ENCODE results near the gene TMBIM1.

TMBIM1 gene

GRCh38 chr2:218253232-218253625 is 39.1 kb downstream of the TMBIM1 start:
- no peak for DNase-seq

DNA sequence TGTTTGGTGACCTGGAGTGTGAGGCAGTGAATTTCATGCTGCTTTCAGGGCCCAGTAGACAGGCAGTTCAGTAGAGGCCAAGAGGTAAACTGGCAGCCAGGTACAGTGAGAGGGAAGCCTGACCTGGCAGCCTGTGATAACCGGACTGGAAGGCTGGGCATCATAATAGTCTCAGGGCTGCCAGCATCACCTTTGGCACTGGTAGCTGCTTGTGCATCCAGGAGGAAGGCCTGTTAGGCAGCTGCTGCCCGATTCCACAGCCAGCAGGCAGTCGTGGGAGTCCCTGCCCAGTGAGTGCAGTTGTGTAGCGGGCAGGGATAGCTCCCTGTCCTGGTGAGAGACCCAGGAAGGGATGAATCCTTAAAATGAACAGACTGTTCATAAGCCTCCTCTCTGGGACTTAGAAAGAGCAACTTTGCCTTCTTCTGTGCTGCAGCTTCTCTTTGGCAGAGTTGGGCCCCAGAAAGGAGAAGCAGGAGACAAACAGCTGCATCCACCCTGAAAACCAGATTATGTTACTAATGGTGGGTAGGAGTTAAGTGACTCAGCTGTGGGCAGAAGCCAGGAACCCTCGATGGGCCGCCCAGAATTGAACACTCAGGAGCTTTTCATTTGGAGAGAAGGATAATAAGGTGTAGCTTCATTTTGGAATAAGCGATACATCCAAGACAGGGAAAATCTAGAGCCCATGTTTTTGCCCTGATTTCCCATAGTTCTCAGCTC is 39.6 kb downstream of the TMBIM1 start:
- no peak for DNase-seq

GRCh38 chr2:218249691-218250090 is 42.6 kb downstream of the TMBIM1 start:
- DNase-seq, result no peak

- no peak for DNase-seq
These were observed 47.1 kb downstream of the TMBIM1 start for GRCh38 chr2:218245214-218245613.

GRCh38 chr2:218244665-218245064 is 47.6 kb downstream of the TMBIM1 start:
- DNase-seq, result no peak

GRCh38 chr2:218244204-218244603 is 48.1 kb downstream of the TMBIM1 start:
- no peak for DNase-seq

DNA sequence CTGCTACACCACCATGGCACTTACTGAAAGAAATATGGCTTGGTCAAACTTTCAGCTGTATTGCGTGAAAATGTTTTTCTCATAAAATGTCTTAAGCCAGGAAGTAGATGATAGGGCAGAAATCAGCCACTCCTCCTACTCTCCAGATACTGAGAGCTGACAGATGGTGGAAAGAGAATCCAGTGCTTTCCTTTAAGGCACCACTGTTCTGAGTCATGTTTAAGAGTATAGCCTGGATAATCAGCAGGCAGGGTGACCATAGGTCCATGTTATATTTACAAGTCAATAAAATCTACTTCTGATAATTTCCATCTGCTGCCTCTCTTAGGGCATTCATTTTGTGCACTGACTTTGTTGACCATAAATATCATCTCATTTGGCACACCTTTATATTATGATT is 53.4 kb downstream of the TMBIM1 start:
- DNase-seq, result no peak

DNA sequence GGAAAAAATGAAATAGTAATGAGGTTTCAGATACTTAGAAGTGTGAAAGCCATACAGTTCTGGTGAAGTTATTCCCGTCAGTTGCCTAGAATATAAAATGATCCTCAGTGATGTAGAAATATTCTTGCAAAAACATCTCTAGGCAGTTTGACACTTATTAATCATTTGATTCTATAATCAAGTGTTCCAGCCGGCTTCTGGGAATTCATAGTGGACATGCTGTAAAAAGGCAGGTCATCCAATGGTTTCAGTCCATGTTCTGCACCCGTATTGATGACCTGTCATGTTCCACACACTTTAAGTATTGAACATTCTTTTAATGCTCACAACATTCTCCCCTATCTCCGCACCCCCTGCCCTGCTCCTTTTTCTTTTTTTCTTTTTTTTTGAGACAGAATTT is 55.5 kb downstream of the TMBIM1 start:
- DNase-seq, result no peak

GRCh38 chr2:218235017-218235416 is 57.3 kb downstream of the TMBIM1 start:
- no peak for DNase-seq

DNA sequence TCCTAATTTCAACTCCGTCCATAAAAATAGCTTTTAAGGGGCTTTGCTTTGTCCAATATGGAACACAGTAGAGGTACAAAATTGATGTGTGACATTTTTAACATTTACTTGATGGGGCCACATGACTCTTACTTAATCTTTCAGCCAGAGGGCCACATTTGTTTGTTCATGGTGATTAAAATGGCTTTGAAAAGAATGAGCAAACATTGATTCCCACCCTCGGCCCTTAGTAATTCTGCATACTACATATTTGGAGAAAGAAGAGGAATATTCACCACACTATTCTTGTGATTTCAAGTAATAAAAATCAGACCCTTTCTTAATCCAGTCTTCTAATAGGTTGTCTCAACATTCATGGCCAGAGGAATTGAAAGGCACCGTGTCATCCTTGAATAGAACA is 57.8 kb downstream of the TMBIM1 start:
- no peak for DNase-seq

GRCh38 chr2:218233543-218233942 is 58.8 kb downstream of the TMBIM1 start:
- no peak for DNase-seq

DNA sequence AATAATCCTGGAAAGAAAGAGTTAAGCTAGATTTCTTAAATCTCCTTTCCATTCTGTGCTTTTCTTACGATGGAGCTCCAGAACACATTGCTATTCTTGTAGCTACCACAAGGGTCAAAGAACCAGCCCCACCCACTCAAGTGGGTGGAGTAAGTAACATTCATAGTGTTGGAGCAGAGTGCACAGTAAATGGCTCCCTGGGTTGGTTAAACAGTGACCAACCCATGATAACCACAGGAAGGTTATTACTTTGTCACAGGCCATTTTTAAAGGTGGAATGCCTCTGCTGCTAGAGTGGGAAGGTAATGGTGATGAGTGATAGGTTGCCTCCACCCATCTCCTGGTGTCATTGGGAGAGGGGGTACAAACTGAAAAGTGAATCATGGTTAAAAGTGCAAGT is 61.4 kb downstream of the TMBIM1 start:
- no peak for DNase-seq

DNA sequence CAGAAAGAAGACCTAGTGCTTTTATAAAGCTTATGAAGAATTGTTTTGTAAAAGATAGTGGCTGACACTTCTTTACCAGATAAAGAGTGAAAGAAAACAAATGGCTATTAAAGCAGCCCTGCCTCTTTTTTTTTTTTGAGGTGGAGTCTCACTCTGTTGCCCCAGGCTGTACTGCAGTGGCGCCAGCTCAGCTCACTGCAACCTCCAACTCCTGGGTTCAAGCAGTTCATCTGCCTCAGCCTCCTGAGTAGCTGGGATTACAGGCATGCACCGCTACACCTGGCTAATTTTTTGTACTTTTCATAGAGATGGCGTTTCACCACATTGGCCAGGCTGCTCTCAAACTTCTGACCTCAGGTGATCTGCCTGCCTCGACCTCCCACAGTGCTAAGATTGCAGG is 62.5 kb downstream of the TMBIM1 start:
- DNase-seq, result no peak

- DNase-seq, result no peak
These were observed 63.1 kb downstream of the TMBIM1 start for GRCh38 chr2:218229239-218229638.

- DNase-seq, result no peak
These were observed 63.8 kb downstream of the TMBIM1 start for GRCh38 chr2:218228366-218229090.

DNA sequence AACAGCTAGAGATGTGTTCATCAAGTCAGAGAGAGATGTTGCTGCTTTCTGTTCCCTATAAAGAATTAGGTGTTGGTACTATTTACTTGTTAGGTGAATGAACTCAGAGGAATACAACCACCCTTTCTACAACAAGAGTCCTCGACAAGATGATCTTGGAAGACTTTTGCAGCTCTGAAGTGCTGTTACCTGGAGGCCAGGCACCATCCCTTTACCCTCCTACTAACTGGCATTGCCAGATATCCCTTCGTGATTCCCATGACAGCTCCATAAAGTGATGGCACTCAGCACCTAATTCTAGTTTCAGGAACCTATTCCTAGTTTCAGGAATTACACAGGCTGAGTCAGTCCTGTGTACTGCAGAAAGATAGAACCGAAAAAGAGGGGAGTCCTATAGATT is 65.4 kb downstream of the TMBIM1 start:
- DNase-seq, result no peak
